ENCODE results near the gene RANBP3L. TPM values are rescaled to one million over a fixed set of nuclear protein-coding genes. Genes with fewer than 3 reads are reported as not detected.

RANBP3L gene
- total and polyA plus RNA-seq, 2 of the 4 experiments (the other 2 are of a cell fraction), result not detected

GRCh38 chr5:36298552-36298951 is 3.1 kb downstream of the RANBP3L start:
- Histone ChIP-seq H3K9me3 (ENCODE audit: control insufficient read depth, insufficient read depth, low read length) (no peaks in the 10 kb centered on the region), H4K20me1 (ENCODE audit: insufficient read depth, low read length) (no peaks in the 10 kb centered on the region), H3K18ac (ENCODE audit: low read depth, low read length) (no peak overlapping the region), H3K79me1 (ENCODE audit: low read depth in 1 of 2, low read length in 2 of 2) (no peaks in the 10 kb centered on the region), H2AFZ (replicated peaks; ENCODE audit: low read length, poor library complexity) (no peak overlapping the region), H2AK9ac (replicated peaks; ENCODE audit: low read depth, low read length, poor library complexity) (peak overlapping the region; percentile 37), H3K56ac (ENCODE audit: extremely low read depth, insufficient read depth, low read length) (no peak overlapping the region), H2BK20ac (ENCODE audit: low read depth, low read length) (no peak overlapping the region), H4K8ac (ENCODE audit: low read depth in 2 of 2, low read length in 2 of 2) (no peak overlapping the region), H3K4me2 (ENCODE audit: low read depth, low read length) (no peak overlapping the region), H3K14ac (replicated peaks; ENCODE audit: low read depth, low read length) (no peak overlapping the region), H3K9me1 (ENCODE audit: insufficient read depth, low read length) (no peaks in the 10 kb centered on the region), H3K4me3 (ENCODE audit: insufficient read depth, low read depth, low read length) (no peak overlapping the region), H2BK120ac (ENCODE audit: low read depth, low read length) (no peak overlapping the region), H2BK15ac (ENCODE audit: low read depth, low read length) (no peak overlapping the region), H3K9ac (ENCODE audit: low read depth, low read length) (no peak overlapping the region), H3K27ac (ENCODE audit: insufficient read depth, low read length) (no peak overlapping the region), H2BK5ac (ENCODE audit: low read depth, low read length, poor library complexity, severe bottlenecking) (no peak overlapping the region), H3K23ac (ENCODE audit: low read depth, low read length) (no peak overlapping the region), H3K4me1 (ENCODE audit: control insufficient read depth, insufficient read depth, low read length) (peaks cover 8% of the 10 kb centered on the region), H4K91ac (ENCODE audit: insufficient read depth, low read depth, low read length) (no peak overlapping the region), H4K5ac (ENCODE audit: low read depth, low read length) (no peak overlapping the region), H3K4ac (ENCODE audit: low read depth, low read length) (no peak overlapping the region), H2AK5ac (ENCODE audit: low read depth, low read length) (no peak overlapping the region), H3K27me3 (ENCODE audit: control insufficient read depth, insufficient read depth, low read length) (peaks cover 5% of the 10 kb centered on the region), H3K36me3 (ENCODE audit: control insufficient read depth, insufficient read depth, low read length) (no peaks in the 10 kb centered on the region)
- no peak for TF ChIP-seq RAD21 (IDR thresholded peaks at IDR 0.05; ENCODE audit: low read length)
- TF ChIP-seq FOS (IDR thresholded peaks at IDR 0.05; ENCODE audit: low read depth, low read length), result no peak
- no peak for TF ChIP-seq RFX5 (IDR thresholded peaks at IDR 0.05; ENCODE audit: low read depth, low read length)
- TF ChIP-seq MXI1 (IDR thresholded peaks at IDR 0.05; ENCODE audit: borderline replicate concordance, low read depth, low read length), result no peak
- no peak for TF ChIP-seq CHD1 (IDR thresholded peaks at IDR 0.05; ENCODE audit: low read depth, low read length)
- TF ChIP-seq CTCF (conservative IDR thresholded peaks at IDR 0.05; ENCODE audit: low read depth, low read length), result no peak
- TF ChIP-seq POLR2A (IDR thresholded peaks at IDR 0.05; ENCODE audit: low read depth, low read length), result no peak
- TF ChIP-seq SMC3 (IDR thresholded peaks at IDR 0.05; ENCODE audit: low read depth, low read length), result no peak
- no peak for TF ChIP-seq CEBPB (IDR thresholded peaks at IDR 0.05; ENCODE audit: low read depth, low read length)
- TF ChIP-seq, protein P1, sequence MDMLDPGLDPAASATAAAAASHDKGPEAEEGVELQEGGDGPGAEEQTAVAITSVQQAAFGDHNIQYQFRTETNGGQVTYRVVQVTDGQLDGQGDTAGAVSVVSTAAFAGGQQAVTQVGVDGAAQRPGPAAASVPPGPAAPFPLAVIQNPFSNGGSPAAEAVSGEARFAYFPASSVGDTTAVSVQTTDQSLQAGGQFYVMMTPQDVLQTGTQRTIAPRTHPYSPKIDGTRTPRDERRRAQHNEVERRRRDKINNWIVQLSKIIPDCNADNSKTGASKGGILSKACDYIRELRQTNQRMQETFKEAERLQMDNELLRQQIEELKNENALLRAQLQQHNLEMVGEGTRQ (IDR thresholded peaks at IDR 0.05; ENCODE audit: low read depth, low read length), result no peak
- no peak for TF ChIP-seq RCOR1 (IDR thresholded peaks at IDR 0.05; ENCODE audit: insufficient replicate concordance, low read length)
- CTCF ChIA-PET, result no interaction called here
- POLR2A ChIA-PET (ENCODE audit: unreplicated experiment), result no interaction called here
- intact Hi-C loops (cut with micrococcal nuclease) (no loop called here), in situ Hi-C loops (cut with MboI; ENCODE audit: low sequenced_read_pairs) (no loop called here), dilution Hi-C loops (cut with HindIII; ENCODE audit: low sequenced_read_pairs, unreplicated experiment) (no loop called here)
- DNase-seq (no peak), ATAC-seq (ENCODE audit: low read depth) (no peak)
- no TSS peak for BruUV-seq (replicated peaks)

All from IMR-90 (cell line).